K562 (cell line): ENCODE measurements around the gene SPEG. TPM values are rescaled to one million over a fixed set of nuclear protein-coding genes. Genes with fewer than 3 reads are reported as not detected.

Source experiments
- CREM ChIP-seq: IDR thresholded peaks from 2 replicates; pipeline ENCODE4 v1.6.1; 2014; ENCODE audit warnings: antibody characterized with exemption, low read depth
- EGR1 ChIP-seq: fragments of 450-650 bp; conservative IDR thresholded peaks from 2 replicates; pipeline ENCODE4 v1.6.1; 2017; ENCODE audit warnings: mild to moderate bottlenecking
- KLF16 ChIP-seq: IDR thresholded peaks from 2 replicates; pipeline ENCODE4 v1.6.1; 2016; ENCODE audit warnings: antibody characterized with exemption
- SMC3 ChIP-seq: conservative IDR thresholded peaks from 2 replicates; pipeline ENCODE4 v1.6.1; 2011; ENCODE audit warnings: low read depth, low read length, improper control_type of control experiment; ENCODE audit not compliant: insufficient read depth
- STAG1 ChIP-seq: sonication (generic); formaldehyde crosslinking; IDR thresholded peaks from 2 replicates; pipeline ENCODE4 v1.5.0; 2020; ENCODE audit warnings: missing genetic modification reagents, borderline replicate concordance
- SUPT5H ChIP-seq: fragments of 450-650 bp; IDR thresholded peaks from 2 replicates; pipeline ENCODE4 v1.6.1; 2016
- polyA plus RNA-seq, 8 experiments: library from polyadenylated mRNA; depleted of rRNA in 4 of 8; stranded (reverse) in 5 of 8; unstranded in 3 of 8; fragments of >200 nt; fragmentation: Nextera tagmentation in 2 of 8; fragmentation: Illumina TruSeq in 1 of 8; extraction: Ambion mirVana in 2 of 8; extraction: Trizol in 1 of 8; gene quantifications; 2 replicates each; pipeline versions ENCODE4 v1.2.1 to v1.2.3, GENCODE V29; 2011 to 2014; ENCODE audit warnings: inconsistent platforms in 1 of 8, missing spikeins in 1 of 8
- total RNA-seq, 7 experiments: library from RNA; depleted of rRNA in 6 of 7; stranded (reverse); fragments of >200 nt in 6 of 7; fragmentation: Illumina TruSeq in 2 of 7; extraction: Trizol in 2 of 7; gene quantifications; 2 replicates each; pipeline versions ENCODE4 v1.2.1 to v1.2.3, GENCODE V29; 2011 to 2021; ENCODE audit warnings: low replicate concordance in 1 of 7
- TF ChIP-seq, protein P1 (sequence below), 2 experiments: fragments of 450-650 bp; formaldehyde crosslinking in 1 of 2; IDR thresholded peaks; 2 replicates each; pipeline versions ENCODE4 v1.4.0 to v1.6.1; 2014 to 2020; ENCODE audit warnings: mild to moderate bottlenecking in 2 of 2, borderline replicate concordance in 1 of 2, low read depth in 1 of 2

The SPEG gene
- total and polyA plus RNA-seq, 9 of the 15 experiments (the other 6 are each of a cell fraction or from before 2014, with no cell fraction given), result 0.49 to 8.7 (median 3.0) TPM

DNA sequence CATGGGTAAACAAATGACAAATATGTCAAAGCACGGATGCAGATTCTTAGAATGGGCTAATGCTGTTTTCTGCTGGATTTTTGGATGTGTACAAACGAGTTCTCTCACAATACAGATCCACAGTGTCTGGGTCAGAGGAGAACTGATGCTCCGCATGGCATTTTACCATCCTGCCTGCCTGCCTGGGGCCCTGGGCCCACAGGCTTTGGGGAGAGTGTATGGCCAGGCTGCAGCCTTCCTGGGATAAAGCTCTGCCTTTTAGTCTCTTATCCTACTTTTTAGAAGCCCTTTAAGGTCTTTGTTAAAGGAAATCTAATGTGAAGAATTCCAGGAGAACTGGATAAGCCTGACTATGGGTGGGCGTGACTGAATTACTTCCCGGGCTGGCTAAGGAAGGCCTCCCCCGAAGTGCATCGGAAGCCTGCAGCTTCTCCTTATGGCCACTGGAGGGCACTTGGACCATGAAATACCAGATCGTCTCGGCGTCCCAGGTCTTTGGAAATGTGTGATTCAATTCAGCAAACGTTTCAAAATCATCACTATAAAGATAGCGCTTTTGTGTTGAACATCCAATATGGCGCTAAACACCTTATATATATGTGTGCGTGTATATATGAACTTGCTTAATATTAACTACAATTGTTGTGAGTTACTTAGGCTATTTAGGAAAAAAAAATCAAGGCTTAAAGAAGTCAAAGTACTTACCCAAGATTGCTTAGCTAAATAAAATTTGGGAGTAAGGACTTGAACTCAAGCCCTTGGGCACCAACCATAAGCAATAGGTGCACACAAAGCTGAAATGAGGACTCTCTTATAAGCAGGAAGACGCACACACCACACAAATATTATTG lies 31.8 kb upstream of the SPEG start (continued):
- TF ChIP-seq, protein P1, sequence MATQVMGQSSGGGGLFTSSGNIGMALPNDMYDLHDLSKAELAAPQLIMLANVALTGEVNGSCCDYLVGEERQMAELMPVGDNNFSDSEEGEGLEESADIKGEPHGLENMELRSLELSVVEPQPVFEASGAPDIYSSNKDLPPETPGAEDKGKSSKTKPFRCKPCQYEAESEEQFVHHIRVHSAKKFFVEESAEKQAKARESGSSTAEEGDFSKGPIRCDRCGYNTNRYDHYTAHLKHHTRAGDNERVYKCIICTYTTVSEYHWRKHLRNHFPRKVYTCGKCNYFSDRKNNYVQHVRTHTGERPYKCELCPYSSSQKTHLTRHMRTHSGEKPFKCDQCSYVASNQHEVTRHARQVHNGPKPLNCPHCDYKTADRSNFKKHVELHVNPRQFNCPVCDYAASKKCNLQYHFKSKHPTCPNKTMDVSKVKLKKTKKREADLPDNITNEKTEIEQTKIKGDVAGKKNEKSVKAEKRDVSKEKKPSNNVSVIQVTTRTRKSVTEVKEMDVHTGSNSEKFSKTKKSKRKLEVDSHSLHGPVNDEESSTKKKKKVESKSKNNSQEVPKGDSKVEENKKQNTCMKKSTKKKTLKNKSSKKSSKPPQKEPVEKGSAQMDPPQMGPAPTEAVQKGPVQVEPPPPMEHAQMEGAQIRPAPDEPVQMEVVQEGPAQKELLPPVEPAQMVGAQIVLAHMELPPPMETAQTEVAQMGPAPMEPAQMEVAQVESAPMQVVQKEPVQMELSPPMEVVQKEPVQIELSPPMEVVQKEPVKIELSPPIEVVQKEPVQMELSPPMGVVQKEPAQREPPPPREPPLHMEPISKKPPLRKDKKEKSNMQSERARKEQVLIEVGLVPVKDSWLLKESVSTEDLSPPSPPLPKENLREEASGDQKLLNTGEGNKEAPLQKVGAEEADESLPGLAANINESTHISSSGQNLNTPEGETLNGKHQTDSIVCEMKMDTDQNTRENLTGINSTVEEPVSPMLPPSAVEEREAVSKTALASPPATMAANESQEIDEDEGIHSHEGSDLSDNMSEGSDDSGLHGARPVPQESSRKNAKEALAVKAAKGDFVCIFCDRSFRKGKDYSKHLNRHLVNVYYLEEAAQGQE (IDR thresholded peaks at IDR 0.05; ENCODE audit: borderline replicate concordance), result peak; percentile 79
- TF ChIP-seq, protein P1 (CRISPR knock-in tag; IDR thresholded peaks at IDR 0.05; ENCODE audit: low read depth), result no peak
- TF ChIP-seq CREM (0 out of 2 replicates have a peak, but pooled peaks have one; percentile 14), STAG1 (peak; percentile 47; the same call in 1 of the 2 replicates), KLF16 (0 out of 2 replicates have a peak, but pooled peaks have one; percentile 26), SUPT5H (no peak), EGR1 (peak; percentile 24; the same call in 1 of the 2 replicates), SMC3 (peak; percentile 92)
- TF ChIP-seq, all 486 proteins: peak for 13
